ENCODE data around the gene VWA8. TPM values are rescaled to one million over a fixed set of nuclear protein-coding genes. Genes with fewer than 3 reads are reported as not detected.

VWA8 gene
- total and polyA plus RNA-seq, 2 of the 13 experiments (the other 11 are each of a cell fraction or from before 2014, with no cell fraction given): 9.1 to 17.3 TPM

- 0 out of 2 replicates have a peak, but pooled peaks have one; percentile 44 for TF ChIP-seq ZBTB7B (CRISPR knock-in tag; IDR thresholded peaks at IDR 0.05)
- no peak for TF ChIP-seq CHCHD3 (CRISPR knock-in tag; IDR thresholded peaks at IDR 0.05)
- no peak for TF ChIP-seq SAFB2 (CRISPR knock-in tag; IDR thresholded peaks at IDR 0.05; ENCODE audit: borderline replicate concordance, low read depth)
- TF ChIP-seq NR2F6 (IDR thresholded peaks at IDR 0.05): 0 out of 2 replicates have a peak, but pooled peaks have one; percentile 14
- peak; percentile 51; the same call in 1 of the 2 replicates for TF ChIP-seq NR2F6 (CRISPR knock-in tag; IDR thresholded peaks at IDR 0.05)
- TF ChIP-seq FOSL1 (CRISPR knock-in tag; IDR thresholded peaks at IDR 0.05; ENCODE audit: borderline replicate concordance): no peak
- TF ChIP-seq, protein P1, sequence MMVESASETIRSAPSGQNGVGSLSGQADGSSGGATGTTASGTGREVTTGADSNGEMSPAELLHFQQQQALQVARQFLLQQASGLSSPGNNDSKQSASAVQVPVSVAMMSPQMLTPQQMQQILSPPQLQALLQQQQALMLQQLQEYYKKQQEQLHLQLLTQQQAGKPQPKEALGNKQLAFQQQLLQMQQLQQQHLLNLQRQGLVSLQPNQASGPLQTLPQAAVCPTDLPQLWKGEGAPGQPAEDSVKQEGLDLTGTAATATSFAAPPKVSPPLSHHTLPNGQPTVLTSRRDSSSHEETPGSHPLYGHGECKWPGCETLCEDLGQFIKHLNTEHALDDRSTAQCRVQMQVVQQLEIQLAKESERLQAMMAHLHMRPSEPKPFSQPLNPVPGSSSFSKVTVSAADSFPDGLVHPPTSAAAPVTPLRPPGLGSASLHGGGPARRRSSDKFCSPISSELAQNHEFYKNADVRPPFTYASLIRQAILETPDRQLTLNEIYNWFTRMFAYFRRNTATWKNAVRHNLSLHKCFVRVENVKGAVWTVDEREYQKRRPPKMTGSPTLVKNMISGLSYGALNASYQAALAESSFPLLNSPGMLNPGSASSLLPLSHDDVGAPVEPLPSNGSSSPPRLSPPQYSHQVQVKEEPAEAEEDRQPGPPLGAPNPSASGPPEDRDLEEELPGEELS (CRISPR knock-in tag; IDR thresholded peaks at IDR 0.05): no peak
- TF ChIP-seq ZNF644 (CRISPR knock-in tag; IDR thresholded peaks at IDR 0.05; ENCODE audit: low read depth): no peak
- TF ChIP-seq THAP7 (CRISPR knock-in tag; IDR thresholded peaks at IDR 0.05): no peak
- TF ChIP-seq ZNF615 (CRISPR knock-in tag; IDR thresholded peaks at IDR 0.05; ENCODE audit: borderline replicate concordance): no peak
- no peak for TF ChIP-seq ZNF775 (CRISPR knock-in tag; IDR thresholded peaks at IDR 0.05; ENCODE audit: borderline replicate concordance)
- TF ChIP-seq ZNF747 (CRISPR knock-in tag; IDR thresholded peaks at IDR 0.05; ENCODE audit: borderline replicate concordance): no peak
- TF ChIP-seq ZNF10 (CRISPR knock-in tag; IDR thresholded peaks at IDR 0.05; ENCODE audit: borderline replicate concordance, low read depth): no peak
- TF ChIP-seq ZNF616 (CRISPR knock-in tag; IDR thresholded peaks at IDR 0.05; ENCODE audit: low read depth): no peak
- no peak for TF ChIP-seq PAWR (CRISPR knock-in tag; IDR thresholded peaks at IDR 0.05; ENCODE audit: borderline replicate concordance)
- no peak for TF ChIP-seq CBX5 (CRISPR knock-in tag; IDR thresholded peaks at IDR 0.05; ENCODE audit: borderline replicate concordance)
- no peak for TF ChIP-seq SRSF1 (optimal IDR thresholded peaks at IDR 0.05; ENCODE audit: low read depth, low read length)
- TF ChIP-seq PHF21A (CRISPR knock-in tag; IDR thresholded peaks at IDR 0.05): peak; percentile 27; the same call in 1 of the 2 replicates
- no peak for TF ChIP-seq CTCF (CRISPR knock-in tag; IDR thresholded peaks at IDR 0.05)
- TF ChIP-seq, protein P2, sequence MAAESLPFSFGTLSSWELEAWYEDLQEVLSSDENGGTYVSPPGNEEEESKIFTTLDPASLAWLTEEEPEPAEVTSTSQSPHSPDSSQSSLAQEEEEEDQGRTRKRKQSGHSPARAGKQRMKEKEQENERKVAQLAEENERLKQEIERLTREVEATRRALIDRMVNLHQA (CRISPR knock-in tag; IDR thresholded peaks at IDR 0.05): no peak
- no peak for TF ChIP-seq ZNF569 (CRISPR knock-in tag; IDR thresholded peaks at IDR 0.05; ENCODE audit: borderline replicate concordance)
- TF ChIP-seq POLR2AphosphoS5 (IDR thresholded peaks at IDR 0.05; ENCODE audit: low read depth, low read length): no peak
- TF ChIP-seq ZBTB8A (CRISPR knock-in tag; IDR thresholded peaks at IDR 0.05; ENCODE audit: borderline replicate concordance, low read depth): no peak
Measured at GRCh38 chr13:41547251-41548000, 413.5 kb downstream of the VWA8 start (continued).
